ENCODE results near the gene MAGI2. TPM values are rescaled to one million over a fixed set of nuclear protein-coding genes. Genes with fewer than 3 reads are reported as not detected.

MAGI2 gene
- total and polyA plus RNA-seq, 2 donors (not counting 3 experiments of a cell fraction or from before 2014, with no cell fraction given): 0.28 to 6.0 TPM

DNA sequence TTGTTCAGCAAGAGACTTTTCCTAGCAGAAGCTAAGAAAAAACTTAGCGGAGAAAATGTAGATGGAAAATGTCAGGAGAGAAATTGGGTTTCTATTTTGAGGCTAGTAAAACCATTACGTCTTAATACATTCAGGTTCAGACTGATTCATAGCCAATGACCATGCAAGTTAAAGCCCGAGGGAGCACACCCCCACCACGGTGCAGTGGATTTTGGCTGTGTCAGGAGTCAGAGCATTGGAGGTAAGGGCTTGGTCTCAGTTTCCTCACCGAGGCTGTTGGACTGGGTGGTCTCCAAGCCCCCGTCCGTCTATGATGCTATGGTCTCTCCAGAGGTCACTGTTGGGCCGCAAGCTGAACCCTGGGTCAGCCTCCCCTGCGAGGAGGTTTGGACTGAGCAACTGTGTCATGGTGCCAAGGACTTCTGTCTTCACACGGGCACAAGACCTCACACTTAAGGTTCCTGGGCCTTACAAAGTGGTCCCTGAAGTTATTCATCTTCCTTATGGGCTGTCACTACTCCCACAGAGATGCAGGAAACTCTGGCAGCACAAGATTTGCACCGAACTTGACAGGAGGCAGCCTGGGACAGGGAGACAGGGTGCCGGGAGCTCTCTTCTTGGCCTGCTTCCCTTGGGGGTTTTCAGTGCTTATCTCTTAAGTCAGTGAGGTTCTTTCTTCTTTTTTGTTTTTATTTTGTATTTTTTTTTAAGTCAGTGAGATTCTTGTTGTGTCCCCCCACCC lies 1468.1 kb downstream of the MAGI2 start:
- Histone ChIP-seq H3K4me3 (replicated peaks in 1 of 3; ENCODE audit: insufficient read depth in 1 of 3, low read depth in 1 of 3, low read length in 3 of 3) (no peak overlapping the region), H3K9me3 (replicated peaks; ENCODE audit: control insufficient read depth, insufficient read depth, low read length) (no peaks in the 10 kb centered on the region), H3K9ac (replicated peaks; ENCODE audit: extremely low read depth, insufficient read depth, low read length) (no peak overlapping the region), H3K4me2 (ENCODE audit: insufficient read depth, low read length) (no peak overlapping the region), H3K9me1 (replicated peaks; ENCODE audit: control insufficient read depth, extremely low read depth, insufficient read depth, low read length) (no peaks in the 10 kb centered on the region), H3K4me1 (ENCODE audit: control insufficient read depth, extremely low read depth, insufficient read depth, low read length) (no peaks in the 10 kb centered on the region), H3K79me2 (ENCODE audit: control insufficient read depth, insufficient read depth, low read length) (no peaks in the 10 kb centered on the region), H3K36me3 (ENCODE audit: control insufficient read depth in 2 of 2, extremely low read depth in 1 of 2, insufficient read depth in 2 of 2, low read length in 2 of 2) (no peaks in the 10 kb centered on the region), H3K27me3 (ENCODE audit: control insufficient read depth in 2 of 2, insufficient read depth in 2 of 2, low read length in 2 of 2) (no peaks in the 10 kb centered on the region), H4K20me1 (replicated peaks; ENCODE audit: control insufficient read depth, extremely low read depth, insufficient read depth, low read length) (no peaks in the 10 kb centered on the region), H3K27ac (ENCODE audit: insufficient read depth, low read depth, low read length) (no peak overlapping the region), H2AFZ (ENCODE audit: low read depth, low read length) (no peak overlapping the region)
- TF ChIP-seq POLR2AphosphoS5 (IDR thresholded peaks at IDR 0.05; ENCODE audit: insufficient read depth, low read depth, low read length) (no peak), EZH2 (IDR thresholded peaks at IDR 0.05; ENCODE audit: borderline replicate concordance, low read depth, low read length, severe bottlenecking) (no peak), FOS (IDR thresholded peaks at IDR 0.05; ENCODE audit: borderline replicate concordance, insufficient read depth, low read length) (no peak), POLR2A (IDR thresholded peaks at IDR 0.05; ENCODE audit: low read depth, low read length) (no peak), GATA2 (IDR thresholded peaks at IDR 0.05; ENCODE audit: insufficient read depth, insufficient read length, low read depth, low read length) (no peak), MYC (IDR thresholded peaks at IDR 0.05; ENCODE audit: low read depth, low read length) (no peak), JUN (IDR thresholded peaks at IDR 0.05; ENCODE audit: borderline replicate concordance, insufficient read depth, insufficient read length, low read depth) (no peak)
- TF ChIP-seq, protein P1, sequence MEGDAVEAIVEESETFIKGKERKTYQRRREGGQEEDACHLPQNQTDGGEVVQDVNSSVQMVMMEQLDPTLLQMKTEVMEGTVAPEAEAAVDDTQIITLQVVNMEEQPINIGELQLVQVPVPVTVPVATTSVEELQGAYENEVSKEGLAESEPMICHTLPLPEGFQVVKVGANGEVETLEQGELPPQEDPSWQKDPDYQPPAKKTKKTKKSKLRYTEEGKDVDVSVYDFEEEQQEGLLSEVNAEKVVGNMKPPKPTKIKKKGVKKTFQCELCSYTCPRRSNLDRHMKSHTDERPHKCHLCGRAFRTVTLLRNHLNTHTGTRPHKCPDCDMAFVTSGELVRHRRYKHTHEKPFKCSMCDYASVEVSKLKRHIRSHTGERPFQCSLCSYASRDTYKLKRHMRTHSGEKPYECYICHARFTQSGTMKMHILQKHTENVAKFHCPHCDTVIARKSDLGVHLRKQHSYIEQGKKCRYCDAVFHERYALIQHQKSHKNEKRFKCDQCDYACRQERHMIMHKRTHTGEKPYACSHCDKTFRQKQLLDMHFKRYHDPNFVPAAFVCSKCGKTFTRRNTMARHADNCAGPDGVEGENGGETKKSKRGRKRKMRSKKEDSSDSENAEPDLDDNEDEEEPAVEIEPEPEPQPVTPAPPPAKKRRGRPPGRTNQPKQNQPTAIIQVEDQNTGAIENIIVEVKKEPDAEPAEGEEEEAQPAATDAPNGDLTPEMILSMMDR (IDR thresholded peaks at IDR 0.05; ENCODE audit: extremely low read depth in 1 of 2, insufficient read depth in 1 of 2, low read depth in 1 of 2, low read length in 2 of 2): no peak
- TF ChIP-seq, protein P2, sequence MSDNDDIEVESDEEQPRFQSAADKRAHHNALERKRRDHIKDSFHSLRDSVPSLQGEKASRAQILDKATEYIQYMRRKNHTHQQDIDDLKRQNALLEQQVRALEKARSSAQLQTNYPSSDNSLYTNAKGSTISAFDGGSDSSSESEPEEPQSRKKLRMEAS (IDR thresholded peaks at IDR 0.05; ENCODE audit: insufficient read depth, insufficient read length): no peak
- ChIA-PET POLR2A (no interaction called here), CTCF (no interaction called here)
- no peak for FAIRE-seq
- intact Hi-C loops (cut with micrococcal nuclease) (no loop called here), dilution Hi-C loops (cut with MboI; ENCODE audit: extremely low pct_ligation_motif_present, low sequenced_read_pairs) (no loop called here)
- no TSS peak for BruUV-seq (replicated peaks)
- no peak for DNase-seq (ENCODE audit: low read depth, low spot score)
